SK-N-SH treated with all-trans-retinoic acid at 6 μM for 48 hours (cell line): ENCODE measurements around the gene NTM.

Experiments used
- ARNTL ChIP-seq: fragments of 450-650 bp; formaldehyde crosslinking; IDR thresholded peaks from 2 replicates; pipeline ENCODE4 v1.5.0; 2020; ENCODE audit warnings: low read depth, mild to moderate bottlenecking, moderate library complexity, borderline replicate concordance
- BACH2 ChIP-seq: fragments of 250-450 bp; sonication (Bioruptor Pico); IDR thresholded peaks from 2 replicates; pipeline ENCODE4 v1.9.0; 2021; ENCODE audit warnings: mild to moderate bottlenecking, borderline replicate concordance
- PPARA ChIP-seq: fragments of 250-450 bp; sonication (Bioruptor Pico); IDR thresholded peaks from 2 replicates; pipeline ENCODE4 v1.5.0; 2020; ENCODE audit warnings: mild to moderate bottlenecking, borderline replicate concordance
- ZFP30 ChIP-seq: fragments of 450-650 bp; formaldehyde crosslinking; IDR thresholded peaks from 2 replicates; pipeline ENCODE4 v1.5.0; 2022; ENCODE audit warnings: mild to moderate bottlenecking, moderate library complexity
- ZNF70 ChIP-seq: fragments of 450-650 bp; formaldehyde crosslinking; IDR thresholded peaks from 2 replicates; pipeline ENCODE4 v1.5.0; 2020; ENCODE audit warnings: mild to moderate bottlenecking, moderate library complexity
- ZNF8 ChIP-seq: fragments of 450-650 bp; formaldehyde crosslinking; IDR thresholded peaks from 2 replicates; pipeline ENCODE4 v1.5.0; 2020; ENCODE audit warnings: mild to moderate bottlenecking, moderate library complexity
- TF ChIP-seq, protein P1 (sequence below): fragments of 250-450 bp; sonication (Bioruptor Pico); IDR thresholded peaks from 2 replicates; pipeline ENCODE4 v1.8.0; 2020; ENCODE audit warnings: mild to moderate bottlenecking, moderate library complexity, borderline replicate concordance

DNA sequence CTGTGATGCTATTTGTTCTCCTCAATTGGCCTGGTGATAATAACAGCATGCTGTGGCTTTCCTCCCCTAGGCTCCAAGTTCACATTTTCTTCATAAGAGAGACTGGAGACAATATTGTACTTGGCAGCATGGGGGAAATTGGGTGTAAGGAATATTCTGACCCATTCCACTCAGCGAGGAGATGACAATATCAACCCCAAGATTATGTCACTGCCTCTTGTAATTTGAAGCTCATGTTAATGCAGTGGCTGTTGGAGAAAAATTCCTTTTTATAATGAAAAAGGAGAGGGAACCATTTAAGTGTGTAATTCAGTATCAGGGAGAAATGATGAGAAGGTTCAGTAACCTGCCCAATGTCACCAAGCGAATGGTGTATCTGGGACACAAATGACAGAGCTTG, 665.8 kb downstream of the NTM start:
- no peak for TF ChIP-seq BACH2 (CRISPR knock-in tag)
- TF ChIP-seq ZNF8 (CRISPR knock-in tag): no peak
- no peak for TF ChIP-seq PPARA (CRISPR knock-in tag)
- TF ChIP-seq, protein P1, sequence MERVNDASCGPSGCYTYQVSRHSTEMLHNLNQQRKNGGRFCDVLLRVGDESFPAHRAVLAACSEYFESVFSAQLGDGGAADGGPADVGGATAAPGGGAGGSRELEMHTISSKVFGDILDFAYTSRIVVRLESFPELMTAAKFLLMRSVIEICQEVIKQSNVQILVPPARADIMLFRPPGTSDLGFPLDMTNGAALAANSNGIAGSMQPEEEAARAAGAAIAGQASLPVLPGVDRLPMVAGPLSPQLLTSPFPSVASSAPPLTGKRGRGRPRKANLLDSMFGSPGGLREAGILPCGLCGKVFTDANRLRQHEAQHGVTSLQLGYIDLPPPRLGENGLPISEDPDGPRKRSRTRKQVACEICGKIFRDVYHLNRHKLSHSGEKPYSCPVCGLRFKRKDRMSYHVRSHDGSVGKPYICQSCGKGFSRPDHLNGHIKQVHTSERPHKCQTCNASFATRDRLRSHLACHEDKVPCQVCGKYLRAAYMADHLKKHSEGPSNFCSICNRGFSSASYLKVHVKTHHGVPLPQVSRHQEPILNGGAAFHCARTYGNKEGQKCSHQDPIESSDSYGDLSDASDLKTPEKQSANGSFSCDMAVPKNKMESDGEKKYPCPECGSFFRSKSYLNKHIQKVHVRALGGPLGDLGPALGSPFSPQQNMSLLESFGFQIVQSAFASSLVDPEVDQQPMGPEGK (CRISPR knock-in tag): no peak
- TF ChIP-seq ZFP30 (CRISPR knock-in tag): no peak
- no peak for TF ChIP-seq ARNTL
- no peak for TF ChIP-seq ZNF70 (CRISPR knock-in tag)
